ENCODE measurements around the gene C19orf81.

C19orf81 gene

GRCh38 chr19:50659318-50660087, 10.3 kb downstream of the C19orf81 start:
- FAIRE-seq = no peak

DNA sequence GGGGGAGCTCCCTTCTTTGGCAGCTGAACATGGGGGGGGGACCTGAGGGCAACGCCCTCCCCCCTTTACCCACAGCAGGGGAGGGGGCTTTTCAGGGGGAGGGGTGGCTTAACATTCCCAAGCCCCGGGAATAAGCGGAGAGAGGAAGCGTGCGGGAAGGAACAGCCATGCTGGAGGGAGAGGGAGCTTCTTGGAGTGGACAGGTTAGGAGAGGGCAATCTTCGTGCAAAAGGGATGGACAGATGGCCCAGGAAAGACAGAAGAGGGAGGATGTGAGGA, 10.8 kb downstream of the C19orf81 start:
- no peak for FAIRE-seq

DNA sequence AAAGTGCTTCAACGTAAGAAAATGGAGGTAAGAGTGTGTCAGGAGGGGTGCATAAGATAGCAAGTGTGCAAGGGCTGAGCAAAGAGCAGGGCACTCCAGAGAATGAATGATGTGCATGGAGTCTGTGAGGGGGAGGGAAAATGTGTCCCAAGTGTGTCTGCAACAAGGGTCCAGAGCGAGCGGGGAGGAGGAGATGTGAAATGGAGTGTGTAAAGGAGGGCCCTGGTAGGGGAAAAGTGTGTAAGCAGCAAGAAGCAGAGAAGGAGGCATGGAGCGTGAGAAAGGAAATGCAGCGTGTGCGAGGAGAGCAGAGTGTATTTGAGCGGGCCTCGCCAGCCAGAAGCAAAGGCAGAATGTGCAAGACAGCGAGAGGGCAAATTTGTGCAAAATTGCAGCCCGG, 11.8 kb downstream of the C19orf81 start:
- no peak for FAIRE-seq

DNA sequence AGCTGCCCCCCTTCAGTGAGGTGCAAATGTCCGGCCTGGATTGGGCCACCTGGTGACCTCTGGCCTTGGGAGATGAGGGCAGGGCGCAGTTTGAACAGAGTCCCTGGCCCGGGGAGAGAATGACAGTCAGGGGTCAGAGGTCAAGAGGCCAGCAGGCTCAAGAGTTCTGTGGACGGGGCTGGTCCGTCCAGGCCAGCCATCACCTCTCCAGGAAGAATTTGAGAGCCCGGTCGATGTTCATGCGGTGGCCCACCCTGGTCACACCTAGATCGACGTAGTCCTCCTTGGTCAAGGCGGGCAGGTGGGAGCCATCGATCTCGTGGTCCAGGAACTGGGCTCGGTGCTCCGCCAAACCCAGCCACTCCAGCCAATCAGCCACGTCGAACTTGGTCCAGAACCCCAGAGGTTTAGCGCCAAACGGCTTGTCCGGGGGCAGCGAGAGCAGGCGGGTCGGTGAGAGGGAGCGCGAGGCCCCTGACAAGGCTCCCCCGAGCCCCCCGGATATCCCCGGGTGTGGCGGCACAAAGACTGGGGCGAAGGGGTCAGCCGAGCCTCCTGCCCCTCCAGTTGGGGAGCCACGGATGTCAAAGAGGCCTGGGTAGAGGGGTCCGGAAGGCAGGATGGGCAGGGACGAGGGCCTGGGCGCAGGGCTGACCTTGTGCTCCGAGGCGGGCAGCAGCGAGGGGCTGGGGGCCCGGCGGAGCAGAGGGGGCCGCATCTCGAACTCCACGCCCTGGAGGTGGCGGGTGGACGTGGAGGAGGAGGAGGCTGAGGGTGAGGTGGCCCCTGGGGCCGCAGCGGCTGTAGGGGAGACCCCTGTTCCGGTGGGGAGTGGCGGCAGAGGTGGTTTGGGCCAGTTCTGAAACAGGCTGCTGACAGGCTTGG, 12.8 kb downstream of the C19orf81 start:
- no peak for FAIRE-seq

GRCh38 chr19:50662651-50663481, 13.6 kb downstream of the C19orf81 start:
- FAIRE-seq = no peak

GRCh38 chr19:50663482-50663790, 14.2 kb downstream of the C19orf81 start:
- no peak for FAIRE-seq

DNA sequence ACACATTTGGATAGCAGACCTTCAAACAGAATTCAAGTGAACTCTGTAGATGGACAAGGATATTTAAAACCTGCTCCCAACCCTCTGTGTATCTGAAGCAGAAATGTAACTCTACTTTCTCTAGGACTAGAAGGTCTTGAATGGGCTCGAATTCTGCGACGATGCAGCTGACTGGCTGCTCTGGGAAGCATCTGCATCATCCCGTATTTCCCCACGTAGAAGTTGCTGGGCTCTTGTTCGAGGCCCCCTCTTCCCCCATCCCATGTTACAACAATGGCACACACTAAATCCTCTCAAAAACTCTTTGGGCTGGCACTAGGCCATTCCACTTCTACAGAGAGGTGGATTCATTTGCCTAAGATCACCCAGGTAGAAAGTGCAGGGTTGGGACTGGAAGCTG, 15.0 kb downstream of the C19orf81 start:
- no peak for FAIRE-seq

DNA sequence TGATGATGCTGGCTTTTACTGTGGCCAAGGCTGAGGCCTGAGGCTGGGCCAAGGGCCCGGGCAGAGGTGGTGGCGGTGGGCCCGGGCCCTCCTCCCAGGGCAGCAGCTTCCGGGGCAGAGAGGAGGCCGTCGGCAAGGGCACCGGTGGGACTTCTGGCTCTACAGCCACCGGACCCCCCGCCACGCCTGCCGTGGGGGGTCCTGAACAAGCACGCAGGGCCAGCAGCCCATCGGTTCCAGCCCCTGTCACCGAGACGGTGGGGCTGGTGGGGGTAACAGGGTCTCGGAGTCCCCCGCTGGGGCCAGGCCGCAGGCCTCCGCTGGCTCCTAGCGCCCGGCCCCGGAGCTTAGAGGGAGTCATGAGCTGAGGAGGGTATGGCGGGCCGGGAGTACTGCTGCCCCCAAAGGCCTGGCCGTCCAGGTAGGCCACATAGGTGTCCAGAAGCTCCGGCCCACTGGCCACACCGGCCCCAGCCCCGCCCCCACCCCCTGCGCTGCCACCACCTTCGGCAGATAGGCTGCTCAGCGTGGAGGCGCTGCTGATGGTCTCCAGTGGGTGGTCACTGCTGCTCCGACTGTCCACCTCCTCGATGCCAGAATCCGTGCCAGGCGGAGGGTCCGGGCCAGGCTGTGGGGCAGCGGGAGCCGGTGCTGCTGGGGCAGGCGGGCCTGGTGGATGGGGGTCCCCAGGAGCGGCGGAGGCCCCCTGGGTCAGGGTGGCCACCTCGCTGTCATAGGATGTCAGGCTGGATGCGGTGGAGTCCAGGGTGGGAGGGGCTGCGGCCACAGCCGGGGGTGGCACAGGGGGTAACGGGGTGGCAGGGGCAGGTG, 17.3 kb downstream of the C19orf81 start:
- FAIRE-seq = no peak

GRCh38 chr19:50667177-50667758, 18.0 kb downstream of the C19orf81 start:
- FAIRE-seq = no peak

GRCh38 chr19:50667759-50668231, 18.6 kb downstream of the C19orf81 start:
- FAIRE-seq = no peak

- FAIRE-seq = no peak
Observed at GRCh38 chr19:50668416-50668815, 19.2 kb downstream of the C19orf81 start.

- no peak for FAIRE-seq
Observed at GRCh38 chr19:50668879-50669278, 19.6 kb downstream of the C19orf81 start.

DNA sequence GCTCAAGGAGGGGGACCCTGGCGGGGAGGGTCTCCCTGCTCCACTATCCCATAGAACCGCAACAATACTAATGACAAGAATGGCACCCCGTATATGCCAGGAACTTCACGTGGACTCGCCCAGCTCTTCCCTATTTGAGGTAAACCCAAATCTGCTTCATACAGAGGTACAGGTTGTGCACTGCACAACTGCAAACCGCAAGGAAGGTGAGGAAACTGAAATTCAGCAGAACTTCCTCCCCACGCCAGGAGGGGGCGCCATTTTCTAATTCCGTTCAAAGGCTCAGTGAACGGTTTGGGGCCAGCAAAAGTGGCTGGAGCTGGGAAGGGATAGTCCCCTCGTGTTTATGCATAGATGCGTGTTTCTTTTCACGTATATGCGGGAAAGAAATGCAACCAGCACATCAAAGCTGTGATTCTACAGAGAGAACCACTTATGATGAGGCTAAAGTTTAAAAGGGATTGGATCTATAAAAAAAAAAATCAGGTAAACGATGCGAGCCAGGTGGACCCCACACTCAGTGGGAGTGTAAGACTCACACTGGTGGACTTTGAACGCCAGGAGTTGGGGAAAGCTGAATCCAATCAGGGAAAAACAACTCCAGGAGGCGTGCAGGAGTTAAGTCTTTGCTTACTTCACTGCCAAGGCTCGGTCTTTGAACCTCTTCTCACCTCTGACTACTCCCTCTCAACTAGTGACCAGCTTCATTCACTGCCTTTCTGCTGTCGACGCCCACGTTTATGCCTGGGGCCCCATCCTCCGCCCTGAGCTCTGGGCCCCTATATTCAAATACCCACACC, 20.3 kb downstream of the C19orf81 start:
- no peak for FAIRE-seq

DNA sequence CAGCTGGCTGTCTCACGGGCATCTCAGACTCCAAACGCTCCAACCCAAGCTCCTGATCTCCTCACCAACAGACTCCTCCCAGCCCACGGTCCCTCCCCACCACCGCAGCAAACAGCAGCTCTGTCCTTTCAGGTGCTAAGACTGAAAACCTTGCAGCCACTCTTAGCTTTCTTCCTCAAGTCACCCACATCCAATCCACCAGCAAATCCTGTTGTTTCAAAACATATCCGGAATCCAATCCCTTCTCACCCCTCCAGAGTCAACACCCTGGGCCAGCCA, 20.8 kb downstream of the C19orf81 start:
- no peak for FAIRE-seq

GRCh38 chr19:50673118-50673517, 23.9 kb downstream of the C19orf81 start:
- no peak for FAIRE-seq

DNA sequence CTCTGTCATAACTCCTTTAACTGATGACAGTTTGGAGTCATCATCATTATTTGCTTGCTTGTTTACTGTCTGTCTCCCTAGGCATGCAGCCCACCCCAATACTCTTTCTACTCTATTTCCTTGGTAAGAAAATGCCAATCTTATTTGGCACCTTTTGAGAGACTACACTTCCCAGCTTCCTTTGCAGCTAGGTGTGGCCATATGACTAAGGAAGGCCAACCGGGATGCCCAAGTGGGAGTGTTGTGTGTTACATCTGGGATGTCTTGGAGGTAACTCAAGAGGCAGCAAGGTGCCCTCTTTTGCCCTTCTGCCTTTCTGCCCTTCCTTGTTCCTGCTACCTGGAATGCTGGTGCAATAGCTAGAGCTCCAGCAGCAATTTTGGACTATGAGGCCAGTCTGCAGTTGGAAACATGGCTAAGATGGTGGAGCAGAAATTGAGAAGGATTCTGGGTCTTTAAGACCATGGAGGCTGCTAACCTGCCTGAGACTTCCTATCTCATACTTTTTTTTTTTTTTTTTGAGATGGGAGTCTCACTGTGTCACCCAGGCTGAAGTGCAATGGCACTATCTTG, 27.5 kb downstream of the C19orf81 start:
- no peak for FAIRE-seq

GRCh38 chr19:50677636-50678035, 28.4 kb downstream of the C19orf81 start:
- no peak for FAIRE-seq

DNA sequence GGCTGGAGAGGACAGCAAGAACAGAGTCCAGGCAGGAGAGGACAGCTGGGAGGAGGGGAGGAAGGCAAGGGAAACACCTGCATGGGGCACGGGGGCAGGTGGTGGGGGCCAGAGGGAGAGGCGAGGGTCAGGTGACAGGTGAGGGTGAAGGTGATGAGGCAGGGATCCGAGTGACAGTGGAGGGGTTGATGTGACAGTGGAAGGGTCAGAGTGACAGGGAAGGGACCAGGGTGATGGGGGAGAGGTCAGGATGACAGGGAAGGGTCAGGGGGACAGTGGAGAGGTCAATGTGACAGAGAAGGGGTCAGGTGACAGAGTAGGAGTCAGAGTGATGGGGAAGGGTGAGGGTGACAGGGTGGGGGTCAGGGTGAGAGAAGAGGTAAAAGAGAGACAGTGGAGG, 29.1 kb downstream of the C19orf81 start:
- no peak for FAIRE-seq

GRCh38 chr19:50679177-50680125, 30.2 kb downstream of the C19orf81 start:
- no peak for FAIRE-seq

Data from endometrium (tissue), 2 donors.